Gastrocnemius medialis (tissue), 4 donors: Measurements from ENCODE around the gene TMEM181.

Experiments
- POLR2A ChIP-seq, 2 donors: fragments of 450-650 bp; IDR thresholded peaks; one replicate each; pipeline ENCODE4 v1.6.1; 2017; ENCODE audit warnings: antibody characterized with exemption in 2 of 2, mild to moderate bottlenecking in 2 of 2, moderate library complexity in 2 of 2
- TF ChIP-seq, protein P1 (sequence below), 5 experiments: fragments of 450-650 bp in 3 of 5; fragments of 200-600 bp in 2 of 5; sonication (generic) in 2 of 5; IDR thresholded peaks in 4 of 5; conservative IDR thresholded peaks in 1 of 5; 1 replicate in 4 of 5; 2 replicates in 1 of 5; pipeline ENCODE4 v1.5.1; 2016 to 2019; ENCODE audit warnings: antibody characterized with exemption in 5 of 5, mild to moderate bottlenecking in 3 of 5, moderate library complexity in 3 of 5

GRCh38 chr6:158636778-158637177 is 76.9 kb downstream of the TMEM181 start:
- no peak for TF ChIP-seq POLR2A (IDR thresholded peaks at IDR 0.05)
- TF ChIP-seq, protein P1, sequence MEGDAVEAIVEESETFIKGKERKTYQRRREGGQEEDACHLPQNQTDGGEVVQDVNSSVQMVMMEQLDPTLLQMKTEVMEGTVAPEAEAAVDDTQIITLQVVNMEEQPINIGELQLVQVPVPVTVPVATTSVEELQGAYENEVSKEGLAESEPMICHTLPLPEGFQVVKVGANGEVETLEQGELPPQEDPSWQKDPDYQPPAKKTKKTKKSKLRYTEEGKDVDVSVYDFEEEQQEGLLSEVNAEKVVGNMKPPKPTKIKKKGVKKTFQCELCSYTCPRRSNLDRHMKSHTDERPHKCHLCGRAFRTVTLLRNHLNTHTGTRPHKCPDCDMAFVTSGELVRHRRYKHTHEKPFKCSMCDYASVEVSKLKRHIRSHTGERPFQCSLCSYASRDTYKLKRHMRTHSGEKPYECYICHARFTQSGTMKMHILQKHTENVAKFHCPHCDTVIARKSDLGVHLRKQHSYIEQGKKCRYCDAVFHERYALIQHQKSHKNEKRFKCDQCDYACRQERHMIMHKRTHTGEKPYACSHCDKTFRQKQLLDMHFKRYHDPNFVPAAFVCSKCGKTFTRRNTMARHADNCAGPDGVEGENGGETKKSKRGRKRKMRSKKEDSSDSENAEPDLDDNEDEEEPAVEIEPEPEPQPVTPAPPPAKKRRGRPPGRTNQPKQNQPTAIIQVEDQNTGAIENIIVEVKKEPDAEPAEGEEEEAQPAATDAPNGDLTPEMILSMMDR (IDR thresholded peaks at IDR 0.05 in 4 of 5, conservative IDR thresholded peaks at IDR 0.05 in 1 of 5), result no peak
